Peyer's patch (tissue), 4 donors: ENCODE measurements around the gene PDIA2.

ENCODE experiments used
- CTCF ChIP-seq, 6 experiments: fragments of 450-650 bp in 4 of 6; fragments of 200-600 bp in 2 of 6; sonication (generic) in 1 of 6; IDR thresholded peaks; one replicate each; pipeline ENCODE4 v1.5.1; 2017 to 2019; ENCODE audit warnings: antibody characterized with exemption in 6 of 6, mild to moderate bottlenecking in 3 of 6, moderate library complexity in 1 of 6
- POLR2A ChIP-seq, 2 donors: fragments of 450-650 bp; IDR thresholded peaks; one replicate each; pipeline ENCODE4 v1.5.1; 2017; ENCODE audit warnings: antibody characterized with exemption in 2 of 2, mild to moderate bottlenecking in 2 of 2, moderate library complexity in 2 of 2

- TF ChIP-seq CTCF (IDR thresholded peaks at IDR 0.05) (no peak), POLR2A (IDR thresholded peaks at IDR 0.05) (no peak)
Observed at GRCh38 chr16:263182-263774, 19.7 kb upstream of the PDIA2 start.
